GM12878 (cell line): Measurements from ENCODE around the gene PDGFA. TPM values are rescaled to one million over a fixed set of nuclear protein-coding genes. Genes with fewer than 3 reads are reported as not detected.

ENCODE experiments used
- ATAC-seq: fragments of 200-7000 bp; cut with Tn5 transposase; 3 replicates; pipeline ENCODE4 v1.9.1; 2020; ENCODE audit warnings: mild to moderate bottlenecking, moderate library complexity
- BruUV-seq: library from RNA; stranded (reverse); fragments of 400-500 nt; replicated peaks from 2 replicates; lab custom pipeline; 2021; lab: Mats Ljungman, UMichigan
- CTCF ChIA-PET: fragments of 300-600 bp; sonication (Branson Sonifier 250); formaldehyde crosslinking; extraction: SDS; loops from one replicate; lab custom pipeline; 2021; ENCODE audit warnings: inconsistent platforms; lab: Yijun Ruan, JAX
- POLR2A ChIA-PET: fragments of 350-600 bp; formaldehyde crosslinking; extraction: SDS; loops from one replicate; lab custom pipeline; 2021; ENCODE audit warnings: inconsistent platforms; lab: Charles Lee
- RAD21 ChIA-PET: fragments of 300-600 bp; sonication (Branson Sonifier 250); formaldehyde crosslinking; loops from one replicate; lab custom pipeline; 2023; ENCODE audit warnings: antibody characterized with exemption; ENCODE audit not compliant: unreplicated experiment; lab: Charles Lee
- SMC1A ChIA-PET: fragments of 300-600 bp; sonication (Branson Sonifier 250); formaldehyde crosslinking; loops from one replicate; lab custom pipeline; 2023; ENCODE audit not compliant: unreplicated experiment, uncharacterized antibody; lab: Charles Lee
- DNase-seq: peaks from one replicate; pipeline ENCODE4 v3.0.0-alpha.2; 2011; ENCODE audit warnings: low read depth, low spot score
- FAIRE-seq: peaks from 3 replicates; lab custom pipeline; 2011; peaks lifted over from hg19 to GRCh38; lab: Jason Lieb, UNC
- H2AFZ ChIP-seq: 2 replicates; pipeline ENCODE4 v1.6.0; 2011; ENCODE audit warnings: low read depth, low read length, control low read depth; ENCODE audit not compliant: control insufficient read depth
- H3K27ac ChIP-seq: 2 replicates; pipeline ENCODE4 v1.5.1; 2011; ENCODE audit warnings: control low read depth; ENCODE audit not compliant: control insufficient read depth, insufficient read depth
- H3K27me3 ChIP-seq, 2 experiments: replicated peaks in 1 of 2; 2 replicates each; pipeline versions ENCODE4 v1.6.0 to v1.6.1; 2011; ENCODE audit warnings: low read length in 1 of 2; ENCODE audit not compliant: control insufficient read depth in 2 of 2, insufficient read depth in 2 of 2
- H3K36me3 ChIP-seq, 2 experiments: 2 replicates each; pipeline ENCODE4 v1.5.1; 2011; ENCODE audit warnings: low read length in 1 of 2; ENCODE audit not compliant: control insufficient read depth in 2 of 2, insufficient read depth in 2 of 2
- H3K4me1 ChIP-seq: 2 replicates; pipeline ENCODE4 v1.6.1; 2011; ENCODE audit warnings: mild to moderate bottlenecking, low read length, moderate library complexity, mixed read lengths; ENCODE audit not compliant: control insufficient read depth, insufficient read depth
- H3K4me2 ChIP-seq: 2 replicates; pipeline ENCODE4 v1.6.0; 2011; ENCODE audit warnings: control low read depth; ENCODE audit not compliant: control insufficient read depth, insufficient read depth
- H3K4me3 ChIP-seq: fragments of 200-600 bp; sonication (generic); 2 replicates; pipeline ENCODE4 v1.5.1; 2016
- H3K79me2 ChIP-seq: 2 replicates; pipeline ENCODE4 v1.6.0; 2011; ENCODE audit warnings: low read length; ENCODE audit not compliant: control insufficient read depth, insufficient read depth
- H3K9ac ChIP-seq: 2 replicates; pipeline ENCODE4 v1.8.0; 2011; ENCODE audit warnings: low read length, control low read depth, mixed read lengths; ENCODE audit not compliant: control insufficient read depth, insufficient read depth
- H3K9me3 ChIP-seq: replicated peaks from 3 replicates; pipeline ENCODE4 v1.5.1; 2011; ENCODE audit warnings: mild to moderate bottlenecking, low read length; ENCODE audit not compliant: control insufficient read depth, insufficient read depth
- H4K20me1 ChIP-seq: 2 replicates; pipeline ENCODE4 v1.6.0; 2011; ENCODE audit not compliant: control insufficient read depth, insufficient read depth
- CBX3 ChIP-seq: fragments of 200-600 bp; sonication (generic); IDR thresholded peaks from 2 replicates; pipeline ENCODE4 v1.6.1; 2016; ENCODE audit warnings: low read depth, borderline replicate concordance
- ETV6 ChIP-seq, 2 experiments: fragments of 450-650 bp in 1 of 2; IDR thresholded peaks in 1 of 2; conservative IDR thresholded peaks in 1 of 2; 2 replicates each; pipeline ENCODE4 v1.6.1; 2014; ENCODE audit warnings: antibody characterized with exemption in 1 of 2, borderline replicate concordance in 1 of 2, low read depth in 1 of 2, mild to moderate bottlenecking in 1 of 2, moderate library complexity in 1 of 2
- HSF1 ChIP-seq: fragments of 150-350 bp; IDR thresholded peaks from 2 replicates; pipeline ENCODE4 v1.6.1; 2014; ENCODE audit warnings: mild to moderate bottlenecking, low read depth, low read length
- SMC3 ChIP-seq: IDR thresholded peaks from 2 replicates; pipeline ENCODE4 v1.6.1; 2011; ENCODE audit warnings: low read length, improper control_type of control experiment, borderline replicate concordance
- SREBF2 ChIP-seq: IDR thresholded peaks from 2 replicates; pipeline ENCODE4 v1.6.1; 2012; ENCODE audit warnings: mild to moderate bottlenecking, low read length
- YBX1 ChIP-seq: fragments of 450-650 bp; IDR thresholded peaks from 2 replicates; pipeline ENCODE4 v1.6.1; 2016; ENCODE audit warnings: antibody characterized with exemption
- ZNF207 ChIP-seq: fragments of 450-650 bp; IDR thresholded peaks from 2 replicates; pipeline ENCODE4 v1.6.1; 2014; ENCODE audit warnings: antibody characterized with exemption, mild to moderate bottlenecking, borderline replicate concordance
- ZNF384 ChIP-seq: IDR thresholded peaks from 2 replicates; pipeline ENCODE4 v1.6.1; 2012; ENCODE audit warnings: low read depth, mild to moderate bottlenecking, low read length, improper control_type of control experiment, borderline replicate concordance
- WGBS: methylation state at CpG from one replicate; pipeline ENCODE4 v1.1.6; 2016; ENCODE audit warnings: low lambda C conversion rate; ENCODE audit not compliant: insufficient replicate concordance, insufficient coverage; ENCODE audit errors: missing lambda C conversion rate; 5-methylcytosine and 5-hydroxymethylcytosine counted together
- in situ Hi-C: fragments of 300-500 bp; cut with MboI; formaldehyde crosslinking; loops from 9 replicates; pipeline ENCODE4 v1.14.3; 2018; ENCODE audit warnings: mixed read lengths
- intact Hi-C: fragments of 100-400 bp; cut with micrococcal nuclease; formaldehyde crosslinking; loops from one replicate; pipeline ENCODE4 v1.14.2; 2022; ENCODE audit not compliant: unreplicated experiment
- polyA plus RNA-seq, 11 experiments: library from polyadenylated mRNA; depleted of rRNA in 4 of 11; unstranded in 6 of 11; stranded (reverse) in 5 of 11; fragments of >200 nt; fragmentation: Nextera tagmentation in 4 of 11; fragmentation: Illumina TruSeq in 1 of 11; extraction: Ambion mirVana in 4 of 11; extraction: Trizol in 1 of 11; gene quantifications; 1 replicate in 1 of 11; 2 replicates in 10 of 11; pipeline versions ENCODE4 v1.2.1 to v1.2.3, GENCODE V29; 2011 to 2016; ENCODE audit warnings: inconsistent platforms in 2 of 11, missing spikeins in 2 of 11, low read depth in 1 of 11
- total RNA-seq, 4 experiments: library from RNA; depleted of rRNA in 3 of 4; stranded (reverse); fragments of >200 nt in 3 of 4; fragmentation: Illumina TruSeq in 1 of 4; extraction: Trizol in 1 of 4; gene quantifications; 2 replicates each; pipeline versions ENCODE4 v1.2.1 to v1.2.3, GENCODE V29; 2013 to 2021
- TF ChIP-seq, protein P1 (sequence below): fragments of 450-650 bp; formaldehyde crosslinking; IDR thresholded peaks from 2 replicates; pipeline ENCODE4 v1.4.0; 2022; ENCODE audit warnings: mild to moderate bottlenecking, moderate library complexity

Gene PDGFA
- total and polyA plus RNA-seq, 10 of the 15 experiments (the other 5 are each of a cell fraction or from before 2014, with no cell fraction given) = 2.5 to 10.0 (median 5.6) TPM

GRCh38 chr7:479115-479947 lies 40.3 kb downstream of the PDGFA start:
- ChIA-PET CTCF (no interaction called here), POLR2A (no interaction called here), SMC1A (no interaction called here), RAD21 (no interaction called here)
- no peak for FAIRE-seq
- TF ChIP-seq SMC3 (no peak), ZNF384 (no peak), HSF1 (no peak)
- Histone ChIP-seq H3K79me2 (no peaks in the 10 kb centered on the region), H3K36me3 (no peaks in the 10 kb centered on the region), H3K9ac (no peak overlapping the region), H3K4me3 (no peak overlapping the region), H4K20me1 (no peaks in the 10 kb centered on the region), H3K27ac (no peak overlapping the region), H3K9me3 (no peaks in the 10 kb centered on the region; the same call in 2 of the 3 replicates), H3K4me2 (no peak overlapping the region), H3K27me3 (no peaks in the 10 kb centered on the region), H3K4me1 (no peaks in the 10 kb centered on the region), H2AFZ (no peak overlapping the region)
- in situ Hi-C loops = no loop called here
- no peak for ATAC-seq
- intact Hi-C loops = no loop called here
- WGBS = 47% methylated on average over 20 of the region's 20 CpGs
- no TSS peak for BruUV-seq
- no peak for DNase-seq

GRCh38 chr7:477626-478220 lies 41.9 kb downstream of the PDGFA start:
- Histone ChIP-seq H2AFZ (no peak overlapping the region), H3K4me2 (no peak overlapping the region)
- RAD21 ChIA-PET = no interaction called here
- TF ChIP-seq, protein P1, sequence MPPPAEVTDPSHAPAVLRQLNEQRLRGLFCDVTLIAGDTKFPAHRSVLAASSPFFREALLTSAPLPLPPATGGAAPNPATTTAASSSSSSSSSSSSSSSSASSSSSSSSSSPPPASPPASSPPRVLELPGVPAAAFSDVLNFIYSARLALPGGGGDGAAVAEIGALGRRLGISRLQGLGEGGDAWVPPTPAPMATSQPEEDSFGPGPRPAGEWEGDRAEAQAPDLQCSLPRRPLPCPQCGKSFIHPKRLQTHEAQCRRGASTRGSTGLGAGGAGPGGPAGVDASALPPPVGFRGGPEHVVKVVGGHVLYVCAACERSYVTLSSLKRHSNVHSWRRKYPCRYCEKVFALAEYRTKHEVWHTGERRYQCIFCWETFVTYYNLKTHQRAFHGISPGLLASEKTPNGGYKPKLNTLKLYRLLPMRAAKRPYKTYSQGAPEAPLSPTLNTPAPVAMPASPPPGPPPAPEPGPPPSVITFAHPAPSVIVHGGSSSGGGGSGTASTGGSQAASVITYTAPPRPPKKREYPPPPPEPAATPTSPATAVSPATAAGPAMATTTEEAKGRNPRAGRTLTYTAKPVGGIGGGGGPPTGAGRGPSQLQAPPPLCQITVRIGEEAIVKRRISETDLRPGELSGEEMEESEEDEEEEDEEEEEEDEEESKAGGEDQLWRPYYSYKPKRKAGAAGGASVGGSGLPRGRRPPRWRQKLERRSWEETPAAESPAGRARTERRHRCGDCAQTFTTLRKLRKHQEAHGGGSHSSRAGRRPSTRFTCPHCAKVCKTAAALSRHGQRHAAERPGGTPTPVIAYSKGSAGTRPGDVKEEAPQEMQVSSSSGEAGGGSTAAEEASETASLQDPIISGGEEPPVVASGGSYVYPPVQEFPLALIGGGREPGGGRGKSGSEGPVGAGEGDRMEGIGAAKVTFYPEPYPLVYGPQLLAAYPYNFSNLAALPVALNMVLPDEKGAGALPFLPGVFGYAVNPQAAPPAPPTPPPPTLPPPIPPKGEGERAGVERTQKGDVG (CRISPR knock-in tag) = no peak
- TF ChIP-seq SREBF2 (no peak), CBX3 (no peak), YBX1 (no peak), ZNF207 (no peak), ETV6 (conservative IDR thresholded peaks at IDR 0.05 in 1 of 2, IDR thresholded peaks at IDR 0.05 in 1 of 2; ENCODE audit: borderline replicate concordance in 1 of 2, low read depth in 1 of 2) (no peak)

More at GRCh38 chr7:477626-478220, 41.9 kb downstream of the PDGFA start:
- ATAC-seq (no peak), DNase-seq (no peak), FAIRE-seq (no peak)
- intact Hi-C loops (no loop called here), in situ Hi-C loops (no loop called here)
- no peaks in the 10 kb centered on the region for H3K36me3 ChIP-seq
- ChIA-PET POLR2A (no interaction called here), SMC1A (no interaction called here), CTCF (no interaction called here)
- H3K27me3 ChIP-seq = no peaks in the 10 kb centered on the region
- H3K9me3 ChIP-seq = no peaks in the 10 kb centered on the region; the same call in 2 of the 3 replicates
- H3K4me1 ChIP-seq = no peaks in the 10 kb centered on the region
- H3K79me2 ChIP-seq = no peaks in the 10 kb centered on the region
- H3K9ac ChIP-seq = no peak overlapping the region
- H4K20me1 ChIP-seq = no peaks in the 10 kb centered on the region
- no peak overlapping the region for H3K27ac ChIP-seq
- H3K4me3 ChIP-seq = no peak overlapping the region
- WGBS = 42% methylated on average over 14 of the region's 17 CpGs
- no TSS peak for BruUV-seq
